HepG2 (cell line): Measurements from ENCODE around the gene HMGCR. TPM values are rescaled to one million over a fixed set of nuclear protein-coding genes. Genes with fewer than 3 reads are reported as not detected.

Experiments
- JUN ChIP-seq: sonication (generic); formaldehyde crosslinking; IDR thresholded peaks from 2 replicates; pipeline ENCODE4 v1.4.0; 2020; ENCODE audit warnings: mild to moderate bottlenecking, missing genetic modification reagents
- NCOA5 ChIP-seq: sonication (generic); formaldehyde crosslinking; IDR thresholded peaks from 2 replicates; pipeline ENCODE4 v1.4.0; 2020; ENCODE audit warnings: missing genetic modification reagents
- PAWR ChIP-seq: sonication (generic); formaldehyde crosslinking; IDR thresholded peaks from 2 replicates; pipeline ENCODE4 v1.4.0; 2020; ENCODE audit warnings: missing genetic modification reagents, mild to moderate bottlenecking, borderline replicate concordance
- POLR2A ChIP-seq, 2 experiments: IDR thresholded peaks; 2 replicates each; pipeline ENCODE4 v1.6.1; 2011; ENCODE audit warnings: low read depth in 2 of 2, low read length in 2 of 2, mild to moderate bottlenecking in 1 of 2, moderate library complexity in 1 of 2; ENCODE audit not compliant: insufficient read depth in 1 of 2
- SOX13 ChIP-seq, 3 experiments: fragments of 450-650 bp in 1 of 3; sonication (generic) in 1 of 3; formaldehyde crosslinking in 1 of 3; IDR thresholded peaks in 2 of 3; conservative IDR thresholded peaks in 1 of 3; 2 replicates each; pipeline versions ENCODE4 v1.5.0 to v1.6.1; 2016 to 2020; ENCODE audit warnings: antibody characterized with exemption in 1 of 3, mild to moderate bottlenecking in 1 of 3, missing compliant biosample characterization in 1 of 3, missing genetic modification reagents in 1 of 3, moderate library complexity in 1 of 3
- TP53 ChIP-seq: sonication (generic); formaldehyde crosslinking; conservative IDR thresholded peaks from 2 replicates; pipeline ENCODE4 v1.4.0; 2020; ENCODE audit warnings: missing genetic modification reagents
- ZNF296 ChIP-seq: sonication (generic); formaldehyde crosslinking; conservative IDR thresholded peaks from 2 replicates; pipeline ENCODE4 v1.5.0; 2020; ENCODE audit warnings: mild to moderate bottlenecking, missing genetic modification reagents
- ZNF407 ChIP-seq: sonication (generic); formaldehyde crosslinking; IDR thresholded peaks from one replicate; pipeline ENCODE4 v1.5.1; 2020; ENCODE audit warnings: mild to moderate bottlenecking, missing genetic modification reagents; ENCODE audit errors: not compliant biosample characterization
- ZNF513 ChIP-seq: sonication (generic); formaldehyde crosslinking; conservative IDR thresholded peaks from 2 replicates; pipeline ENCODE4 v1.5.0; 2020; ENCODE audit warnings: missing genetic modification reagents
- ZNF850 ChIP-seq: sonication (generic); formaldehyde crosslinking; conservative IDR thresholded peaks from 2 replicates; pipeline ENCODE4 v1.9.0; 2021; ENCODE audit warnings: mild to moderate bottlenecking, missing genetic modification reagents
- polyA plus RNA-seq, 8 experiments: library from polyadenylated mRNA; depleted of rRNA in 3 of 8; stranded (reverse) in 7 of 8; unstranded in 1 of 8; fragments of >200 nt; fragmentation: Illumina TruSeq in 4 of 8; extraction: Trizol in 4 of 8; gene quantifications; 2 replicates each; pipeline versions ENCODE4 v1.2.1 to v1.2.3, GENCODE V29; 2011 to 2016; ENCODE audit warnings: low read depth in 4 of 8, missing spikeins in 1 of 8, mixed read lengths in 1 of 8; ENCODE audit not compliant: insufficient read depth in 1 of 8
- total RNA-seq, 5 experiments: library from RNA; depleted of rRNA; stranded (reverse); fragments of >200 nt; fragmentation: Illumina TruSeq; extraction: Trizol; gene quantifications; 2 replicates each; pipeline ENCODE4 v1.2.3, GENCODE V29; 2016; ENCODE audit warnings: low read depth in 1 of 5
- TF ChIP-seq, protein P1 (sequence below): sonication (generic); formaldehyde crosslinking; IDR thresholded peaks from 2 replicates; pipeline ENCODE4 v1.4.0; 2020; ENCODE audit warnings: mild to moderate bottlenecking, missing genetic modification reagents, borderline replicate concordance

Gene HMGCR
- total and polyA plus RNA-seq, 2 of the 13 experiments (the other 11 are each of a cell fraction or from before 2014, with no cell fraction given): 43.0 to 144 TPM

DNA sequence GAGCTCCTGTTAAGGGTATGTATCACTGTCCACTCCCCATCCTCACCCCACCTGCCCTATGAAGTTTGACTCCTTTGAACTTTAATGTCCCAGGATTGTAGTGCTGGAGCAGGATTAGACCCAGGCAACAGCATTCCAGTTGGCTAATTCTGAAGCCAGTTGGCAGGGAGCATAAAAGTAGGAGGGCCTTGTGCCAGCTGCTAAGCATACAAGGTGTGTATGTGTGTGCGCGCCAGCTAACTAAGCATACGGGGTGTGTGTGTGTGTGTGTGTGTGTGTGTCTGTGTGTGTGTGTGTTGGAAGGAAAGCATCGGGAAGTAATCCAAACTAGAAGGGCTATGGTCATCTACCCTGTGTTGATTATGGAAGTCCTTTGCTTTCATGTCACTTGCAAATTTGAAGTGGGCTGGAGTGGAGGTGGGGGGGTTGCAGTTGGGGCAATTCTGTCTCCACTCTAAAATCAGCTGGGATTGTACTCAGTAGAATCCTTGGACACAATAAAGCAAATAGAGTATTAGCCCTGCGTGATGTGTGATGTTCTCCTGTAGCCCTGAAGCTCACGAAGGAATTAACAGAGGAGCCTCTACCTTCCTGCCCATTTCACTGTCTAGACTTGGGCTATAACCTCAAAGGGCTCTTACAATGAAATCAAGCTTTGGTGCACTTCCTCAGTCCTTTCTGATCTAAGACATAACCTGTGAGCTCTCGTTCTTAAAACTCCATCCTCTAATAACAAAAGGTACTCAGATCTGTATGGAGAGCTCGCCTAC lies 26.9 kb downstream of the HMGCR start (continued):
- TF ChIP-seq ZNF407 (no peak), ZNF296 (no peak), TP53 (CRISPR knock-in tag) (no peak), ZNF513 (CRISPR knock-in tag) (no peak), SOX13 (IDR thresholded peaks at IDR 0.05) (no peak), SOX13 (CRISPR knock-in tag; conservative IDR thresholded peaks at IDR 0.05 in 1 of 2, IDR thresholded peaks at IDR 0.05 in 1 of 2) (no peak), NCOA5 (CRISPR knock-in tag) (no peak), POLR2A (IDR thresholded peaks at IDR 0.05; ENCODE audit: insufficient read depth in 1 of 2, low read depth in 2 of 2, low read length in 2 of 2) (peak in 1 of 2 experiments; percentile 64; a peak in 3 of 4 replicates), JUN (no peak), PAWR (CRISPR knock-in tag) (no peak), ZNF850 (CRISPR knock-in tag) (no peak)
- TF ChIP-seq, protein P1, sequence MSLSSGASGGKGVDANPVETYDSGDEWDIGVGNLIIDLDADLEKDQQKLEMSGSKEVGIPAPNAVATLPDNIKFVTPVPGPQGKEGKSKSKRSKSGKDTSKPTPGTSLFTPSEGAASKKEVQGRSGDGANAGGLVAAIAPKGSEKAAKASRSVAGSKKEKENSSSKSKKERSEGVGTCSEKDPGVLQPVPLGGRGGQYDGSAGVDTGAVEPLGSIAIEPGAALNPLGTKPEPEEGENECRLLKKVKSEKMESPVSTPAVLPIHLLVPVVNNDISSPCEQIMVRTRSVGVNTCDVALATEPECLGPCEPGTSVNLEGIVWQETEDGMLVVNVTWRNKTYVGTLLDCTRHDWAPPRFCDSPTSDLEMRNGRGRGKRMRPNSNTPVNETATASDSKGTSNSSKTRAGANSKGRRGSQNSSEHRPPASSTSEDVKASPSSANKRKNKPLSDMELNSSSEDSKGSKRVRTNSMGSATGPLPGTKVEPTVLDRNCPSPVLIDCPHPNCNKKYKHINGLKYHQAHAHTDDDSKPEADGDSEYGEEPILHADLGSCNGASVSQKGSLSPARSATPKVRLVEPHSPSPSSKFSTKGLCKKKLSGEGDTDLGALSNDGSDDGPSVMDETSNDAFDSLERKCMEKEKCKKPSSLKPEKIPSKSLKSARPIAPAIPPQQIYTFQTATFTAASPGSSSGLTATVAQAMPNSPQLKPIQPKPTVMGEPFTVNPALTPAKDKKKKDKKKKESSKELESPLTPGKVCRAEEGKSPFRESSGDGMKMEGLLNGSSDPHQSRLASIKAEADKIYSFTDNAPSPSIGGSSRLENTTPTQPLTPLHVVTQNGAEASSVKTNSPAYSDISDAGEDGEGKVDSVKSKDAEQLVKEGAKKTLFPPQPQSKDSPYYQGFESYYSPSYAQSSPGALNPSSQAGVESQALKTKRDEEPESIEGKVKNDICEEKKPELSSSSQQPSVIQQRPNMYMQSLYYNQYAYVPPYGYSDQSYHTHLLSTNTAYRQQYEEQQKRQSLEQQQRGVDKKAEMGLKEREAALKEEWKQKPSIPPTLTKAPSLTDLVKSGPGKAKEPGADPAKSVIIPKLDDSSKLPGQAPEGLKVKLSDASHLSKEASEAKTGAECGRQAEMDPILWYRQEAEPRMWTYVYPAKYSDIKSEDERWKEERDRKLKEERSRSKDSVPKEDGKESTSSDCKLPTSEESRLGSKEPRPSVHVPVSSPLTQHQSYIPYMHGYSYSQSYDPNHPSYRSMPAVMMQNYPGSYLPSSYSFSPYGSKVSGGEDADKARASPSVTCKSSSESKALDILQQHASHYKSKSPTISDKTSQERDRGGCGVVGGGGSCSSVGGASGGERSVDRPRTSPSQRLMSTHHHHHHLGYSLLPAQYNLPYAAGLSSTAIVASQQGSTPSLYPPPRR (CRISPR knock-in tag): no peak
